GM19328 (cell line): ENCODE results near the gene GLYR1.
A peak's percentile ranks its signal among the peaks of the same experiment; 100 is the strongest.
"Not testable (repeated sequence)": the region's sequence is repeated elsewhere in the genome, so short reads cannot be mapped to it uniquely, and the experiment has no call there.

Experiments used
- ATAC-seq: cut with Tn5 transposase; IDR thresholded peaks from one replicate; pipeline ENCODE4 v1.9.1; 2021; ENCODE audit warnings: mild to moderate bottlenecking, moderate library complexity; ENCODE audit not compliant: unreplicated experiment

GLYR1 gene

GRCh38 chr16:4846901-4847773 lies at the start of gene GLYR1, which contains the start of gene UBN1:
GLYR1 (minus strand) TSS chr16:4847288; CDS start chr16:4847265, 23 bp downstream.
UBN1 (plus strand) TSS chr16:4847481; CDS start chr16:4852918, 5,437 bp downstream.
- peak; percentile 88 for ATAC-seq

GRCh38 chr16:4896761-4897160 lies 49.7 kb upstream of the GLYR1 start:
- not testable (repeated sequence) for ATAC-seq

GRCh38 chr16:4895366-4895765 lies 48.3 kb upstream of the GLYR1 start:
- no peak for ATAC-seq

GRCh38 chr16:4894276-4895150 lies 47.4 kb upstream of the GLYR1 start:
- ATAC-seq: no peak

GRCh38 chr16:4893103-4893862 lies 46.2 kb upstream of the GLYR1 start:
- ATAC-seq: no peak

GRCh38 chr16:4892361-4893102 lies 45.4 kb upstream of the GLYR1 start:
- ATAC-seq: no peak

- ATAC-seq: no peak
Measured at GRCh38 chr16:4891886-4892216, 44.8 kb upstream of the GLYR1 start.

GRCh38 chr16:4891097-4891885 lies 44.2 kb upstream of the GLYR1 start:
- no peak for ATAC-seq

GRCh38 chr16:4890686-4891085 lies 43.6 kb upstream of the GLYR1 start:
- no peak for ATAC-seq

GRCh38 chr16:4890026-4890425 lies 42.9 kb upstream of the GLYR1 start:
- ATAC-seq: no peak

- no peak for ATAC-seq
Measured at GRCh38 chr16:4888428-4889135, 41.5 kb upstream of the GLYR1 start.

GRCh38 chr16:4886151-4886550 lies 39.1 kb upstream of the GLYR1 start:
- ATAC-seq: no peak

GRCh38 chr16:4884972-4885874 lies 38.1 kb upstream of the GLYR1 start:
- ATAC-seq: no peak

- ATAC-seq: no peak
Measured at GRCh38 chr16:4884209-4884608, 37.1 kb upstream of the GLYR1 start.

- ATAC-seq: no peak
Measured at GRCh38 chr16:4883501-4883900, 36.4 kb upstream of the GLYR1 start.

GRCh38 chr16:4882633-4883285 lies 35.7 kb upstream of the GLYR1 start:
- ATAC-seq: no peak

GRCh38 chr16:4882000-4882632 lies 35.0 kb upstream of the GLYR1 start:
- no peak for ATAC-seq
